GM21717 (cell line): Measurements from ENCODE around the gene TCP11L2.

Experiments used
- ATAC-seq: cut with Tn5 transposase; IDR thresholded peaks from one replicate; pipeline ENCODE4 v1.9.1; 2021; ENCODE audit warnings: mild to moderate bottlenecking, moderate library complexity; ENCODE audit not compliant: unreplicated experiment

Gene TCP11L2

GRCh38 chr12:106387848-106388377 is 85.4 kb downstream of the TCP11L2 start:
- no peak for ATAC-seq

GRCh38 chr12:106389151-106389550 is 86.6 kb downstream of the TCP11L2 start:
- no peak for ATAC-seq

- no peak for ATAC-seq
These were observed 90.2 kb downstream of the TCP11L2 start for GRCh38 chr12:106392759-106393158.
